HCT116 (cell line): Measurements from ENCODE around the gene DCAF10. TPM values are rescaled to one million over a fixed set of nuclear protein-coding genes. Genes with fewer than 3 reads are reported as not detected.

ENCODE experiments used
- ATAC-seq: fragments of 200-7000 bp; cut with Tn5 transposase; 2 replicates; pipeline ENCODE4 v1.9.1; 2020; ENCODE audit warnings: mild to moderate bottlenecking, moderate library complexity
- BruUV-seq: library from RNA; stranded (reverse); fragments of 400-500 nt; replicated peaks from 2 replicates; lab custom pipeline; 2021; lab: Mats Ljungman, UMichigan
- CTCF ChIA-PET: fragments of 300-600 bp; sonication (Branson Sonifier 250); formaldehyde crosslinking; loops from one replicate; lab custom pipeline; 2021; ENCODE audit warnings: antibody characterized with exemption; lab: Charles Lee
- POLR2A ChIA-PET: fragments of 300-600, 350-600 bp; sonication (Branson Sonifier 250); formaldehyde crosslinking; loops from one replicate; lab custom pipeline; 2021; ENCODE audit warnings: antibody characterized with exemption; lab: Charles Lee
- RAD21 ChIA-PET, 2 experiments: fragments of 300-600 bp; sonication (Branson Sonifier 250); formaldehyde crosslinking; loops; one replicate each; lab custom pipeline; 2023; ENCODE audit warnings: low total read pairs in 2 of 2; ENCODE audit not compliant: uncharacterized antibody in 2 of 2, unreplicated experiment in 2 of 2, low non-redundant PET in 1 of 2; lab: Charles Lee
- DNase-seq: peaks from one replicate; pipeline ENCODE4 v3.0.0-alpha.2; 2010; ENCODE audit warnings: low read depth, low spot score
- H2AFZ ChIP-seq: fragments of 200-600 bp; shearing (Covaris generic), sonication (generic); 2 replicates; pipeline ENCODE4 v1.6.1; 2017; ENCODE audit warnings: low read depth, mixed run types, mixed read lengths, antibody characterized with exemption, low read length; ENCODE audit not compliant: poor library complexity, severe bottlenecking
- H3K27ac ChIP-seq: 2 replicates; pipeline ENCODE4 v1.5.1; 2012; ENCODE audit warnings: low read depth, low read length
- H3K27me3 ChIP-seq: fragments of 200-600 bp; sonication (generic); 2 replicates; pipeline ENCODE4 v1.6.1; 2016; ENCODE audit warnings: mixed run types, low read length, mixed read lengths; ENCODE audit not compliant: insufficient read depth
- H3K36me3 ChIP-seq, 2 experiments: fragments of 200-500 bp in 1 of 2; fragments of 200-600 bp in 1 of 2; sonication (Bioruptor generic) in 1 of 2; sonication (generic) in 1 of 2; 2 replicates each; pipeline versions ENCODE4 v1.5.1 to v1.6.1; 2014 to 2016; ENCODE audit warnings: low read length in 2 of 2, inconsistent platforms in 1 of 2, mixed read lengths in 1 of 2, mixed run types in 1 of 2; ENCODE audit not compliant: insufficient read depth in 2 of 2, control insufficient read depth in 1 of 2
- H3K4me1 ChIP-seq, 2 experiments: fragments of 200-600 bp in 1 of 2; sonication (generic) in 1 of 2; 2 replicates each; pipeline versions ENCODE4 v1.5.1 to v1.6.1; 2012 to 2017; ENCODE audit warnings: low read length in 2 of 2, inconsistent platforms in 1 of 2, mild to moderate bottlenecking in 1 of 2, mixed read lengths in 1 of 2, mixed run types in 1 of 2, moderate library complexity in 1 of 2; ENCODE audit not compliant: insufficient read depth in 2 of 2, control insufficient read depth in 1 of 2
- H3K4me2 ChIP-seq: fragments of 200-600 bp; sonication (generic); 2 replicates; pipeline ENCODE4 v1.6.1; 2017; ENCODE audit warnings: mixed run types, low read length, mixed read lengths
- H3K4me3 ChIP-seq, 2 experiments: fragments of 200-600 bp in 1 of 2; sonication (generic) in 1 of 2; replicated peaks in 1 of 2; 2 replicates each; pipeline ENCODE4 v1.5.1; 2011 to 2016; ENCODE audit warnings: low read length in 2 of 2, control low read depth in 1 of 2, low read depth in 1 of 2, mild to moderate bottlenecking in 1 of 2, mixed read lengths in 1 of 2, mixed run types in 1 of 2
- H3K79me2 ChIP-seq: fragments of 200-600 bp; sonication (generic); 2 replicates; pipeline ENCODE4 v1.6.1; 2017; ENCODE audit warnings: mild to moderate bottlenecking, mixed run types, low read length, moderate library complexity, mixed read lengths; ENCODE audit not compliant: insufficient read depth
- H3K9ac ChIP-seq: fragments of 200-600 bp; sonication (generic); 2 replicates; pipeline ENCODE4 v1.6.1; 2016; ENCODE audit warnings: low read length, mixed read lengths
- H3K9me2 ChIP-seq: fragments of 200-600 bp; sonication (generic), shearing (Covaris generic); 2 replicates; pipeline ENCODE4 v1.6.1; 2017; ENCODE audit warnings: mixed run types, mild to moderate bottlenecking, moderate library complexity; ENCODE audit not compliant: insufficient read depth
- H3K9me3 ChIP-seq, 2 experiments: fragments of 200-500 bp in 1 of 2; fragments of 200-600 bp in 1 of 2; sonication (Bioruptor generic) in 1 of 2; sonication (generic) in 1 of 2; 2 replicates each; pipeline ENCODE4 v1.6.1; 2014 to 2017; ENCODE audit warnings: low read length in 2 of 2, mixed read lengths in 2 of 2, inconsistent platforms in 1 of 2, low read depth in 1 of 2, mild to moderate bottlenecking in 1 of 2, mixed run types in 1 of 2, moderate library complexity in 1 of 2; ENCODE audit not compliant: control insufficient read depth in 1 of 2, insufficient read depth in 1 of 2
- H4K20me1 ChIP-seq: fragments of 200-600 bp; sonication (generic), shearing (Covaris generic); 2 replicates; pipeline ENCODE4 v1.6.1; 2017; ENCODE audit warnings: mixed run types, mild to moderate bottlenecking, moderate library complexity; ENCODE audit not compliant: insufficient read depth
- CEBPB ChIP-seq: IDR thresholded peaks from 2 replicates; pipeline ENCODE4 v1.6.1; 2012; ENCODE audit warnings: low read depth
- CTCF ChIP-seq, 3 experiments: fragments of 200-600 bp in 1 of 3; sonication (generic) in 1 of 3; IDR thresholded peaks in 2 of 3; conservative IDR thresholded peaks in 1 of 3; 2 replicates each; pipeline ENCODE4 v1.5.1; 2012 to 2017; ENCODE audit warnings: low read depth in 2 of 3, low read length in 2 of 3, antibody characterized with exemption in 1 of 3, borderline replicate concordance in 1 of 3, control low read depth in 1 of 3, mild to moderate bottlenecking in 1 of 3, mixed read lengths in 1 of 3, mixed run types in 1 of 3, moderate library complexity in 1 of 3; ENCODE audit not compliant: insufficient read depth in 1 of 3
- ZBTB33 ChIP-seq: IDR thresholded peaks from 2 replicates; pipeline ENCODE4 v1.6.1; 2011; ENCODE audit warnings: mild to moderate bottlenecking, low read length, moderate library complexity; ENCODE audit not compliant: insufficient replicate concordance; ENCODE audit errors: extremely low read depth
- ZNF274 ChIP-seq: fragments of 200-500 bp; sonication (Bioruptor generic); IDR thresholded peaks from 2 replicates; pipeline ENCODE4 v1.6.1; 2014; ENCODE audit warnings: mild to moderate bottlenecking, low read depth, low read length, inconsistent platforms
- intact Hi-C: fragments of 100-400 bp; cut with micrococcal nuclease; formaldehyde crosslinking; loops from 2 replicates; pipeline ENCODE4 v1.10.0; 2022
- total RNA-seq: library from RNA; stranded (reverse); gene quantifications from one replicate; pipeline ENCODE4 v1.2.1, GENCODE V29; 2021; ENCODE audit not compliant: unreplicated experiment

The DCAF10 gene
- total RNA-seq, 1 experiment from 2014 or later = 20.6 TPM

GRCh38 chr9:37856551-37856950 lies 56.0 kb downstream of the DCAF10 start:
- ATAC-seq (no peak), DNase-seq (no peak)
- Histone ChIP-seq H3K9me3 (no peaks in the 10 kb centered on the region), H3K9ac (no peak overlapping the region), H3K4me1 (no peaks in the 10 kb centered on the region), H2AFZ (no peak overlapping the region), H3K4me3 (no peak overlapping the region), H4K20me1 (0 out of 2 replicates have a peak, but pooled peaks cover 4% of the 10 kb centered on the region), H3K27ac (no peak overlapping the region), H3K79me2 (no peaks in the 10 kb centered on the region), H3K9me2 (no peaks in the 10 kb centered on the region), H3K27me3 (no peaks in the 10 kb centered on the region), H3K4me2 (no peak overlapping the region), H3K36me3 (peaks cover 5 to 8% of the 10 kb centered on the region in 2 experiments)
- TF ChIP-seq CTCF (IDR thresholded peaks at IDR 0.05 in 2 of 3, conservative IDR thresholded peaks at IDR 0.05 in 1 of 3; ENCODE audit: borderline replicate concordance in 1 of 3, insufficient read depth in 1 of 3, low read depth in 2 of 3, low read length in 2 of 3) = no peak
- no peak for TF ChIP-seq ZBTB33
- TF ChIP-seq ZNF274 = no peak
- no peak for TF ChIP-seq CEBPB
- POLR2A ChIA-PET = no interaction called here
- RAD21 ChIA-PET = no interaction called here
- BruUV-seq = no TSS peak
- intact Hi-C loops = loop anchor here (5.0 to 10.0 kb wide), 2 partner anchors 102 to 506 kb away; partner anchors contain the start of gene TRMT10B
- CTCF ChIA-PET = no interaction called here
